Endothelial cell of umbilical vein (primary cell): ENCODE results near the gene IRX5.

ENCODE experiments used
- EZH2 ChIP-seq: IDR thresholded peaks from 2 replicates; pipeline ENCODE4 v1.6.1; 2012; ENCODE audit warnings: borderline replicate concordance, low read depth, mild to moderate bottlenecking, moderate library complexity, low read length, inconsistent platforms; ENCODE audit not compliant: severe bottlenecking
- FOS ChIP-seq: IDR thresholded peaks from 2 replicates; pipeline ENCODE4 v1.6.1; 2011; ENCODE audit warnings: mild to moderate bottlenecking, low read length, moderate library complexity, borderline replicate concordance; ENCODE audit not compliant: insufficient read depth
- GATA2 ChIP-seq: IDR thresholded peaks from 2 replicates; pipeline ENCODE4 v1.7.0; 2011; ENCODE audit warnings: low read depth, mild to moderate bottlenecking, moderate library complexity, mixed read lengths, low read length; ENCODE audit not compliant: insufficient read length, insufficient read depth
- JUN ChIP-seq: IDR thresholded peaks from 2 replicates; pipeline ENCODE4 v1.6.1; 2011; ENCODE audit warnings: borderline replicate concordance, low read depth; ENCODE audit not compliant: insufficient read length, insufficient read depth
- MYC ChIP-seq: IDR thresholded peaks from one replicate; pipeline ENCODE4 v1.6.1; 2011; ENCODE audit warnings: mild to moderate bottlenecking, low read depth, low read length
- POLR2A ChIP-seq: IDR thresholded peaks from 2 replicates; pipeline ENCODE4 v1.6.1; 2012; ENCODE audit warnings: low read depth, mild to moderate bottlenecking, control low read depth, low read length
- POLR2AphosphoS5 ChIP-seq: IDR thresholded peaks from 2 replicates; pipeline ENCODE4 v1.6.1; 2012; ENCODE audit warnings: low read depth, mild to moderate bottlenecking, control low read depth, low read length, moderate library complexity; ENCODE audit not compliant: insufficient read depth
- TF ChIP-seq, protein P1 (sequence below), 2 donors: IDR thresholded peaks; 1 replicate in 1 of 2; 2 replicates in 1 of 2; pipeline ENCODE4 v1.5.1; 2011; ENCODE audit warnings: low read length in 2 of 2, mild to moderate bottlenecking in 2 of 2, moderate library complexity in 2 of 2, control low read depth in 1 of 2, inconsistent platforms in 1 of 2, low read depth in 1 of 2; ENCODE audit not compliant: insufficient read depth in 1 of 2; ENCODE audit errors: extremely low read depth in 1 of 2
- TF ChIP-seq, protein P2 (sequence below): IDR thresholded peaks from 2 replicates; pipeline ENCODE4 v1.6.1; 2011; ENCODE audit not compliant: insufficient read depth, insufficient read length

DNA sequence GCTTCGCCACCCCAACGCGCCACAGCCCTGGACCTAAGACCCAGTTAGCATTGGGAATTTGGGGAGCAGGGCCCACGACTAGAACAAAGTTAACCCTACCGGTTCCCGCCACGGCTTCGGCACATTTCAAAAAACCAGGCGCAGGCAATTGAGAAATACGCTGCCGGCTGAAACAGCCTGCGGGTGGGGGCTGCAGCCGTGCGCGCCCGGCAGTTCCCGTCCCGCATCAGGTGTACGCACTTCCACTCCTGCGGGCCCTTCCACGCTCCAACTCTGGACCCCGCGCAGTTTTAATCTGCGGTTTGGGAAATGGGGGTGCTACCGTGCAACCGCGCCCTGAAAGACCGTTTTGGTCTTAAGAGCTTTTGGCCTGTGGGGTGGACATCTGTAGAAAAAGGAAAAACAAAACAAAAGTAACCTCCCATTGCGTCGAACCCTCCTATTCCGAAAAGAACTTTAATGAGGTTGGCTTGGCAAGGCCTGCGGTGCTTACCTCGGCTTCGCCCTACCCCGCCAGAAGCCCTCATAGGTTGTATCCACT is 7.1 kb downstream of the IRX5 start:
- TF ChIP-seq, protein P1, sequence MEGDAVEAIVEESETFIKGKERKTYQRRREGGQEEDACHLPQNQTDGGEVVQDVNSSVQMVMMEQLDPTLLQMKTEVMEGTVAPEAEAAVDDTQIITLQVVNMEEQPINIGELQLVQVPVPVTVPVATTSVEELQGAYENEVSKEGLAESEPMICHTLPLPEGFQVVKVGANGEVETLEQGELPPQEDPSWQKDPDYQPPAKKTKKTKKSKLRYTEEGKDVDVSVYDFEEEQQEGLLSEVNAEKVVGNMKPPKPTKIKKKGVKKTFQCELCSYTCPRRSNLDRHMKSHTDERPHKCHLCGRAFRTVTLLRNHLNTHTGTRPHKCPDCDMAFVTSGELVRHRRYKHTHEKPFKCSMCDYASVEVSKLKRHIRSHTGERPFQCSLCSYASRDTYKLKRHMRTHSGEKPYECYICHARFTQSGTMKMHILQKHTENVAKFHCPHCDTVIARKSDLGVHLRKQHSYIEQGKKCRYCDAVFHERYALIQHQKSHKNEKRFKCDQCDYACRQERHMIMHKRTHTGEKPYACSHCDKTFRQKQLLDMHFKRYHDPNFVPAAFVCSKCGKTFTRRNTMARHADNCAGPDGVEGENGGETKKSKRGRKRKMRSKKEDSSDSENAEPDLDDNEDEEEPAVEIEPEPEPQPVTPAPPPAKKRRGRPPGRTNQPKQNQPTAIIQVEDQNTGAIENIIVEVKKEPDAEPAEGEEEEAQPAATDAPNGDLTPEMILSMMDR (IDR thresholded peaks at IDR 0.05; ENCODE audit: extremely low read depth in 1 of 2, insufficient read depth in 1 of 2, low read depth in 1 of 2, low read length in 2 of 2): no peak
- TF ChIP-seq POLR2AphosphoS5: no peak
- TF ChIP-seq POLR2A: no peak
- no peak for TF ChIP-seq MYC
- TF ChIP-seq, protein P2, sequence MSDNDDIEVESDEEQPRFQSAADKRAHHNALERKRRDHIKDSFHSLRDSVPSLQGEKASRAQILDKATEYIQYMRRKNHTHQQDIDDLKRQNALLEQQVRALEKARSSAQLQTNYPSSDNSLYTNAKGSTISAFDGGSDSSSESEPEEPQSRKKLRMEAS: no peak
- TF ChIP-seq FOS: no peak
- no peak for TF ChIP-seq JUN
- TF ChIP-seq EZH2: no peak
- TF ChIP-seq GATA2: no peak
